ENCODE measurements around the gene CSNK1D.

Gene CSNK1D

DNA sequence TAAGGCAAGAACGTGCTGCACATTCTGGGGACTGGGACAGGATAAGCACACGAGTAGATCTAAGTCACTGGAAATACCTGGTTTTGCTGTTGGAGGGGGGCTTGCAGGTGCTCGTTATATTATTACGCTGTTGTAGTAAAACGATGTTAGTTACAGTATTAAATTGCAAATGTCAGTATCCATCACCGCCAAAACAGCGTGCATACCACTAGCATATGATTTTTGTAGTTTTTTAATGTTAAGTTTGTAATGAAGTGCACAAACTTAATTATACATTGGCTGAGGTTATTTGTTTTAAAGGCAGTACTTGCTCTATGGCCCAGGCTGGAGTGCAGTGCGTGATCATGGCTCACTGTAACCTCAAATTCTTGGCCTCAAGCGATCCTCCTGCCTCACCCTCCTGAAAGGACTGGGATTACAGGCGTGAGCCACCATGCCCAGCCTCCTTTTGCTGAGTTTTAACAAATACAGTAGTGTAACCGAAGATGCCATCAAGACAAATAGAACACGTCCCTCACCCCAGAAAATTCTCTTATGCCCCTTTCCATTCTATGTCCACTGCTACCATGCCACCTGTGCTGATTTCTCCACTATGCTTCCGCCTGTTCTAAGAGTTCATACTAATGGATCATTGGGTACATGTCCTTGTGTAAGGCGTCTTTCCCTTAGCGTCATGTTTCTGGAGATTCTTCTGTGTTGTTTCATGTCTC lies 20.7 kb upstream of the CSNK1D start:
- in situ Hi-C loops (cut with HindIII; ENCODE audit: low sequenced_read_pairs), result no loop called here
- H3K4me3 ChIP-seq (ENCODE audit: low read depth, low read length), result peak overlapping the region; percentile 42
- DNase-seq (ENCODE audit: low read depth, low spot score), result no peak
- TF ChIP-seq, protein P1, sequence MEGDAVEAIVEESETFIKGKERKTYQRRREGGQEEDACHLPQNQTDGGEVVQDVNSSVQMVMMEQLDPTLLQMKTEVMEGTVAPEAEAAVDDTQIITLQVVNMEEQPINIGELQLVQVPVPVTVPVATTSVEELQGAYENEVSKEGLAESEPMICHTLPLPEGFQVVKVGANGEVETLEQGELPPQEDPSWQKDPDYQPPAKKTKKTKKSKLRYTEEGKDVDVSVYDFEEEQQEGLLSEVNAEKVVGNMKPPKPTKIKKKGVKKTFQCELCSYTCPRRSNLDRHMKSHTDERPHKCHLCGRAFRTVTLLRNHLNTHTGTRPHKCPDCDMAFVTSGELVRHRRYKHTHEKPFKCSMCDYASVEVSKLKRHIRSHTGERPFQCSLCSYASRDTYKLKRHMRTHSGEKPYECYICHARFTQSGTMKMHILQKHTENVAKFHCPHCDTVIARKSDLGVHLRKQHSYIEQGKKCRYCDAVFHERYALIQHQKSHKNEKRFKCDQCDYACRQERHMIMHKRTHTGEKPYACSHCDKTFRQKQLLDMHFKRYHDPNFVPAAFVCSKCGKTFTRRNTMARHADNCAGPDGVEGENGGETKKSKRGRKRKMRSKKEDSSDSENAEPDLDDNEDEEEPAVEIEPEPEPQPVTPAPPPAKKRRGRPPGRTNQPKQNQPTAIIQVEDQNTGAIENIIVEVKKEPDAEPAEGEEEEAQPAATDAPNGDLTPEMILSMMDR (IDR thresholded peaks at IDR 0.05; ENCODE audit: low read depth, low read length), result no peak

DNA sequence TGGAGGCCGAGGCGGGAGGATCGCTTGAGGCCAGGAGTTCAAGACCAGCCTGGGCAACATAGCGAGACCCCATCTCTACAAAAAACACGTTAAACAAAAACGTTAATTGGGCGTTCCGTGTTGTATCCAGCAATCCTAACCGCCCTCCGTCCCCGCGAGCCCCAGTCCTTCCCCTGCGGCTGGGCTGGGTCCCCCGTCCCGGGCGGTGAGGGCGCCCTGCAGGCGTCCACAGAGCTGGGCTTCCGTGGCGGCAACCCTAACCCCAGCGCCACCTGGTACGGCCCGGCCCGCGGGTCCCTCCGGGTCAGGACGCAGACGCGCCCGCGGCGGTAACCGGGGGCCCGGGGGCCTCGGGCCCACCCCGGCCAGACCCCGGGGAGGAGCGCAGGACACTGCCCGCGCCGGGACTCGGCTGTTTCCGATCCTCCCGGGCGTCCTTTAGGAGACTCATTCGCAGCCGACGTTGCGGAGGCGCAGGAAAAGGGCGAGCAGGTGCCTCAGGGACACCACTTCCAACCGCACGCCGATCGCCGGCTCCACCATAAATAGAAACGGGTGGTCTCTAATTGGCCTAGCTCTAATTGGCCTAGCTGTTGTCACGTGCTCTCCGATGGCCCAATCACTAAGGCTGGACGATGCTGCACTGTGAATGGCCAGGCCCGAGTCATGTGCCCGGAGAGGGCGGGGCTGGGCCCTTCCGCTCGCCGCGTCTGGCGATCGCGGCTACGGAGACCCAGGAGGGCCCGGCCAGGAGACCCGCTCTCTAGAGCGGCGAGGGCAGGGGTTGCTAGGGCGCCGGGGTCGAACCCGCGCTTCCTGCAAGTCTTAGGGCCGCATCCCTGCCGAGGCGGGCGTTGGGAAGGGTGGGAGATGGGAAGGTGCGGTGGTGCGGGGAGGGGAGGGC lies 19.0 kb upstream of the CSNK1D start:
- H3K4me3 ChIP-seq (ENCODE audit: low read depth, low read length), result peak overlapping the region; percentile 77
- TF ChIP-seq, protein P1 (IDR thresholded peaks at IDR 0.05; ENCODE audit: low read depth, low read length), result no peak
- in situ Hi-C loops (cut with HindIII; ENCODE audit: low sequenced_read_pairs), result no loop called here
- DNase-seq (ENCODE audit: low read depth, low spot score), result peak; percentile 98

DNA sequence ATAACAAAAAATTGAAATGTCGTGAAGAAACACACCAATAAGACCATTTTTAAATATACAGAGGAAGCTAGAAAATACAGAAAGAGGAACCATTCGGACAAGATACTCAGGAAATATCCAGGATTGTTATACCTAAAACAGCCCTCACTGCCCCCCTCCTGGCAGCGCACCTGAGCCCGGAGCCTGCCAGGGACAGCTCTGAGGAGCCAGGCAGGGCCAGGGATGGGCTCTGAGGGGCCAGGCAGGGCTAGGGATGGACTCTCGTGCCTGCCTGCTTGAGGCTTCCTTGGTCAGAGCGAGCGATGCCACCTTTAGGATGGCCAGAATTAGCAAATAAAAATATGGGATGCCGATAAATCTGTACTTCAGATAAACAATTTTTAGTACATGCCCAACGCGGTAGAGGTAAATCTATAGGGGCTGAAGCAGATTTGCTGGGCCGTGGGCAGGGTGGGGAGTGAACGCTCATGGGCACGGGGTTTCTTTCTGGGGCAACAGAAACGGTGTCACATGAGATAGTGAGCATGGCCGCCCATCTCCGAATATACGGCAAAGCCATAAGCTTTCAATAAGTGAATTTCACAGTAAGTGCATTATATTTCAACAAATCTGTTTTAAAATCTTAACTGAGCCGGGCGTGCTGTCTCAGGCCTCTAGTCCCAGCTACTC lies 18.2 kb upstream of the CSNK1D start:
- peak overlapping the region; percentile 77 for H3K4me3 ChIP-seq (ENCODE audit: low read depth, low read length)
- DNase-seq (ENCODE audit: low read depth, low spot score), result no peak
- in situ Hi-C loops (cut with HindIII; ENCODE audit: low sequenced_read_pairs), result no loop called here
- TF ChIP-seq, protein P1 (IDR thresholded peaks at IDR 0.05; ENCODE audit: low read depth, low read length), result no peak

DNA sequence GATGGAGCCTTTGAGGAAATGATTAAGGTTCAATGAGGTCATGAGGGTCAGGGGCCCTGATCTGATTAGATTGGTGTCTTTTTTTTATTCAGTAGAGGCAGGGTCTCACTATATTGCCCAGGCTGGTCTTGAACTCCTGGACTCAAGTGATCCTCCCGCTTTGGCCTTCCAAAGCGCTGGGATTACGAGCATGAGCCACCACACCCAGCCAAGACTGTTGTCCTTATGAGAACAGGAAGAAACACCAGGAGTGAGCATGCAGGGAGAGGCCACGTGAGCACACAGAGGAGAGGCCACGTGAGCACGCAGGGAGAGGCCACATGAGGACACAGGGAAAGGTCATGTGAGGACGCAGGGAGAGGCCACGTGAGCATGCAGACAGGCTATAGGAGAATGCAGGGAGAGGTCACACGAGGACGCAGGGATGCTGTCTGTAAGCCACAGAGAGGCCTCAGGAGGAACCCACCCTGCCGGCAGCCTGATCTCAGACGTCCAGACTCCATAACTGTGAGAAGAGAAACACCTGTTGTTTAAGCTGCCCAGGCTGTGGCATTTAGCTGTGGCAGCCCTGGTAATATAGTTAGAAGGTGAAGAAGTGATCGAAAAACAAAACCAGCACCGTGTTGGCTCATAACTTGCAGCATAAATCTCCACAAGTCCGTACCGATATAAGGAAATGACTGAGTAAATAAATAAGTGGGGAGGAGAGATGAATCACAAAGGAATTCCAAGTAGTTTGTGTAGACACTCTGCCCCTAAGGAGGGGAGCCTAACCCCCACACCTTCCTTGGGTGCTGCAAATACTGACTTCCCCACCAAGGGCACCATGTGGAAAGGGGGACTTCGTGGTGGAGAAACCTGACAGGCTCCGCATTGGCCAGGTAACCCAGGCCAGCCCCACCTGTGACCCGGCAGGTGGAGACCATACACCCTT lies 14.6 kb upstream of the CSNK1D start:
- TF ChIP-seq, protein P1 (IDR thresholded peaks at IDR 0.05; ENCODE audit: low read depth, low read length), result no peak
- DNase-seq (ENCODE audit: low read depth, low spot score), result peak; percentile 80
- no peak overlapping the region for H3K4me3 ChIP-seq (ENCODE audit: low read depth, low read length)
- in situ Hi-C loops (cut with HindIII; ENCODE audit: low sequenced_read_pairs), result no loop called here

DNA sequence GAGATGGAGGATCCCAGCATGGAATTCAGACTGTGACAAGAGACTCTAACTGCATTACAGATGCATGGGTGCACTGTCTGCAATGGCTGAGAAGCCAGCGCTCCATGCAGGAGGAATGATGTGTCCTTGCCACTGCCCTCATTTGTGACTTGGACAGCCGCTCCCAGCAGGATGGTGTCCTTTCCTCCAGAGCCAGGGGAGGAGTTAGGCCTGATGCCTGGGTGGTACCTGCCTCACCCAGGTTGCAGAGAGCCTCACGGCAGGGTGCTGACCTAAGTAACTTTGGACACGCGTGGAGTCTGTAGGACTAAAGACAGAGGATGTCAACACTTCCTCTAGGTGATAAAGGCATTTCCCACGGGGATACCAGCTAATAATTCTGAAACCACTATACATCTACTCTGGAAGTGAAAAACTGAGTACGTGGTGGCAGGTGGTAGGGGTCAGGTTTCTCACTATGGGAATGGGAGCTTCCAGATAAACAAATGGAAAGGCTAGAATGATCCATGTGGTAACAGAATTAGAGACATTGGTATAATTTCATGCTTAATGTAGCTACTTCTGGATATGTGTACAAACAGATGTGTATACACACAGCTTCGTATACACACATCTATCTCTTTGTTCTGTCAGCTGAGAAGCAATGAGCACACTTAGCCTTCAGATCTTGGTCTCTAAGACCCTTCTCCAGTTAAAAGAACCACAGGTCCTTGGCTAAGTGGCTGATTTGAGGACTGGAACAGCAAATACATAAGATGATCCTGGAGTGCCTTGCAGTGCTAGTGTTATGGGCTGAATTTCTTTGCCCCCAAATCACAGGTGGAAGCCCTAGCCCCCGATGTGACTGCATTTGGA lies 13.7 kb upstream of the CSNK1D start:
- H3K4me3 ChIP-seq (ENCODE audit: low read depth, low read length), result no peak overlapping the region
- in situ Hi-C loops (cut with HindIII; ENCODE audit: low sequenced_read_pairs), result no loop called here
- no peak for DNase-seq (ENCODE audit: low read depth, low spot score)
- TF ChIP-seq, protein P1 (IDR thresholded peaks at IDR 0.05; ENCODE audit: low read depth, low read length), result no peak

Data from astrocyte of the spinal cord (primary cell).